HG03045 (cell line): ENCODE measurements around the gene TTBK1.
A peak's percentile ranks its signal among the peaks of the same experiment; 100 is the strongest.

Experiments used
- ATAC-seq: cut with Tn5 transposase; IDR thresholded peaks from one replicate; pipeline ENCODE4 v1.9.1; 2021; ENCODE audit warnings: mild to moderate bottlenecking, moderate library complexity; ENCODE audit not compliant: unreplicated experiment

The TTBK1 gene

GRCh38 chr6:43222418-43223059, 20.7 kb upstream of the TTBK1 start:
- no peak for ATAC-seq

- no peak for ATAC-seq
Measured at GRCh38 chr6:43223175-43223574, 20.1 kb upstream of the TTBK1 start.

- no peak for ATAC-seq
Measured at GRCh38 chr6:43226192-43226851, 17.0 kb upstream of the TTBK1 start.

GRCh38 chr6:43228951-43229802, 14.1 kb upstream of the TTBK1 start, which contains the start of gene DNPH1:
TSS of gene DNPH1 (minus strand) at chr6:43229481. CDS start at chr6:43229456, 25 bp downstream.
- peak; percentile 81 for ATAC-seq

GRCh38 chr6:43229803-43230620, 13.3 kb upstream of the TTBK1 start:
- ATAC-seq: no peak

GRCh38 chr6:43231053-43231452, 12.2 kb upstream of the TTBK1 start:
- no peak for ATAC-seq

GRCh38 chr6:43231735-43232450, 11.4 kb upstream of the TTBK1 start:
- no peak for ATAC-seq

GRCh38 chr6:43235841-43236240, 7.4 kb upstream of the TTBK1 start:
- no peak for ATAC-seq

GRCh38 chr6:43239054-43239453, 4.2 kb upstream of the TTBK1 start:
- ATAC-seq: no peak

- no peak for ATAC-seq
Measured at GRCh38 chr6:43240950-43241349, 2.3 kb upstream of the TTBK1 start.

GRCh38 chr6:43241446-43241845, 1.8 kb upstream of the TTBK1 start:
- ATAC-seq: no peak

- ATAC-seq: no peak
Measured at GRCh38 chr6:43243664-43244321, 512 bp downstream of the TTBK1 start.

GRCh38 chr6:43246301-43247113, 3.2 kb downstream of the TTBK1 start:
- peak; percentile 32 for ATAC-seq

GRCh38 chr6:43247114-43247999, 4.1 kb downstream of the TTBK1 start:
- peak; percentile 89 for ATAC-seq

- no peak for ATAC-seq
Measured at GRCh38 chr6:43248101-43248500, 4.8 kb downstream of the TTBK1 start.

- no peak for ATAC-seq
Measured at GRCh38 chr6:43248791-43249190, 5.5 kb downstream of the TTBK1 start.

GRCh38 chr6:43250992-43251373, 7.7 kb downstream of the TTBK1 start:
- ATAC-seq: no peak

GRCh38 chr6:43253401-43253800, 10.1 kb downstream of the TTBK1 start:
- ATAC-seq: no peak
